Measurements from ENCODE around the gene RAPGEF2. TPM values are rescaled to one million over a fixed set of nuclear protein-coding genes. Genes with fewer than 3 reads are reported as not detected.
A peak's percentile ranks its signal among the peaks of the same experiment; 100 is the strongest.

Gene RAPGEF2
- total RNA-seq, 1 donor from 2014 or later, result 31.0 TPM

- Mint-ChIP-seq H3K36me3 (ENCODE audit: low read depth) (no peaks in the 10 kb centered on the region), H3K4me1 (ENCODE audit: low read depth) (peaks cover 10% of the 10 kb centered on the region), H3K9me3 (ENCODE audit: low read depth) (no peaks in the 10 kb centered on the region), H3K4me3 (ENCODE audit: unreplicated experiment) (no peak overlapping the region), H3K27ac (ENCODE audit: unreplicated experiment) (no peak overlapping the region), H3K27me3 (ENCODE audit: low read depth) (no peaks in the 10 kb centered on the region)
- TF ChIP-seq CTCF (IDR thresholded peaks at IDR 0.05), result no peak
- no peak for DNase-seq (ENCODE audit: low spot score)
Measured at GRCh38 chr4:159199826-159200225, 96.9 kb downstream of the RAPGEF2 start.

- Mint-ChIP-seq H3K27ac (ENCODE audit: unreplicated experiment) (no peak overlapping the region), H3K36me3 (ENCODE audit: low read depth) (no peaks in the 10 kb centered on the region), H3K9me3 (ENCODE audit: low read depth) (no peaks in the 10 kb centered on the region), H3K4me3 (ENCODE audit: unreplicated experiment) (no peak overlapping the region), H3K27me3 (ENCODE audit: low read depth) (no peaks in the 10 kb centered on the region), H3K4me1 (ENCODE audit: low read depth) (peaks cover 17% of the 10 kb centered on the region)
- no peak for TF ChIP-seq CTCF (IDR thresholded peaks at IDR 0.05)
- no peak for DNase-seq (ENCODE audit: low spot score)
Measured at GRCh38 chr4:159201168-159201567, 98.3 kb downstream of the RAPGEF2 start.

- H3K27ac Mint-ChIP-seq (ENCODE audit: unreplicated experiment), result no peak overlapping the region
- H3K9me3 Mint-ChIP-seq (ENCODE audit: low read depth), result no peaks in the 10 kb centered on the region
- DNase-seq (ENCODE audit: low spot score), result no peak
- H3K27me3 Mint-ChIP-seq (ENCODE audit: low read depth), result no peaks in the 10 kb centered on the region
- TF ChIP-seq CTCF (IDR thresholded peaks at IDR 0.05), result no peak
- H3K36me3 Mint-ChIP-seq (ENCODE audit: low read depth), result no peaks in the 10 kb centered on the region
- H3K4me3 Mint-ChIP-seq (ENCODE audit: unreplicated experiment), result no peak overlapping the region
- H3K4me1 Mint-ChIP-seq (ENCODE audit: low read depth), result peaks cover 39% of the 10 kb centered on the region
Measured at GRCh38 chr4:159204566-159204965, 101.7 kb downstream of the RAPGEF2 start.

GRCh38 chr4:159205466-159205865 is 102.6 kb downstream of the RAPGEF2 start:
- H3K4me1 Mint-ChIP-seq (ENCODE audit: low read depth), result peaks cover 39% of the 10 kb centered on the region
- no peaks in the 10 kb centered on the region for H3K27me3 Mint-ChIP-seq (ENCODE audit: low read depth)
- no peaks in the 10 kb centered on the region for H3K9me3 Mint-ChIP-seq (ENCODE audit: low read depth)
- TF ChIP-seq CTCF (IDR thresholded peaks at IDR 0.05), result no peak
- H3K36me3 Mint-ChIP-seq (ENCODE audit: low read depth), result no peaks in the 10 kb centered on the region
- peak overlapping the region; percentile 1 for H3K27ac Mint-ChIP-seq (ENCODE audit: unreplicated experiment)
- no peak for DNase-seq (ENCODE audit: low spot score)
- no peak overlapping the region for H3K4me3 Mint-ChIP-seq (ENCODE audit: unreplicated experiment)

GRCh38 chr4:159206427-159206871 is 103.6 kb downstream of the RAPGEF2 start:
- H3K4me3 Mint-ChIP-seq (ENCODE audit: unreplicated experiment), result peak overlapping the region; percentile 62
- peaks cover 39% of the 10 kb centered on the region for H3K4me1 Mint-ChIP-seq (ENCODE audit: low read depth)
- H3K27me3 Mint-ChIP-seq (ENCODE audit: low read depth), result no peaks in the 10 kb centered on the region
- DNase-seq (ENCODE audit: low spot score), result no peak
- H3K27ac Mint-ChIP-seq (ENCODE audit: unreplicated experiment), result peak overlapping the region; percentile 90
- no peaks in the 10 kb centered on the region for H3K9me3 Mint-ChIP-seq (ENCODE audit: low read depth)
- no peak for TF ChIP-seq CTCF (IDR thresholded peaks at IDR 0.05)
- H3K36me3 Mint-ChIP-seq (ENCODE audit: low read depth), result no peaks in the 10 kb centered on the region
